Raji (cell line): ENCODE results near the gene FLVCR2.

ENCODE experiments used
- POLR2A ChIP-seq: IDR thresholded peaks from 2 replicates; pipeline ENCODE4 v1.6.1; 2011; ENCODE audit warnings: low read depth, low read length, control low read depth; ENCODE audit not compliant: insufficient read depth

Gene FLVCR2

GRCh38 chr14:75604979-75605851 is 26.8 kb downstream of the FLVCR2 start:
- no peak for TF ChIP-seq POLR2A

GRCh38 chr14:75605916-75606315 is 27.5 kb downstream of the FLVCR2 start:
- no peak for TF ChIP-seq POLR2A

GRCh38 chr14:75607044-75607443 is 28.6 kb downstream of the FLVCR2 start:
- TF ChIP-seq POLR2A: no peak

- no peak for TF ChIP-seq POLR2A
These were observed 29.6 kb downstream of the FLVCR2 start for GRCh38 chr14:75607842-75608640.

- TF ChIP-seq POLR2A: no peak
These were observed 30.7 kb downstream of the FLVCR2 start for GRCh38 chr14:75609116-75609515.

GRCh38 chr14:75609606-75610475 is 31.4 kb downstream of the FLVCR2 start:
- TF ChIP-seq POLR2A: no peak

GRCh38 chr14:75610834-75611233 is 32.4 kb downstream of the FLVCR2 start:
- TF ChIP-seq POLR2A: no peak

- TF ChIP-seq POLR2A: no peak
These were observed 33.7 kb downstream of the FLVCR2 start for GRCh38 chr14:75612157-75612556.

- TF ChIP-seq POLR2A: no peak
These were observed 35.8 kb downstream of the FLVCR2 start for GRCh38 chr14:75614179-75614578.

- no peak for TF ChIP-seq POLR2A
These were observed 36.8 kb downstream of the FLVCR2 start for GRCh38 chr14:75615200-75615599.

GRCh38 chr14:75619548-75619947 is 41.1 kb downstream of the FLVCR2 start:
- TF ChIP-seq POLR2A: no peak

GRCh38 chr14:75625034-75625433 is 46.6 kb downstream of the FLVCR2 start:
- TF ChIP-seq POLR2A: no peak

GRCh38 chr14:75626396-75626795 is 48.0 kb downstream of the FLVCR2 start:
- TF ChIP-seq POLR2A: no peak

- no peak for TF ChIP-seq POLR2A
These were observed 48.4 kb downstream of the FLVCR2 start for GRCh38 chr14:75626863-75627262.

- no peak for TF ChIP-seq POLR2A
These were observed 49.0 kb downstream of the FLVCR2 start for GRCh38 chr14:75627406-75627805.

GRCh38 chr14:75628816-75629215 is 50.4 kb downstream of the FLVCR2 start:
- no peak for TF ChIP-seq POLR2A
